ENCODE results near the gene SGSM2. TPM values are rescaled to one million over a fixed set of nuclear protein-coding genes. Genes with fewer than 3 reads are reported as not detected.

SGSM2 gene
- total and polyA plus RNA-seq, 2 experiments from 2014 or later = 13.7 to 52.4 TPM

DNA sequence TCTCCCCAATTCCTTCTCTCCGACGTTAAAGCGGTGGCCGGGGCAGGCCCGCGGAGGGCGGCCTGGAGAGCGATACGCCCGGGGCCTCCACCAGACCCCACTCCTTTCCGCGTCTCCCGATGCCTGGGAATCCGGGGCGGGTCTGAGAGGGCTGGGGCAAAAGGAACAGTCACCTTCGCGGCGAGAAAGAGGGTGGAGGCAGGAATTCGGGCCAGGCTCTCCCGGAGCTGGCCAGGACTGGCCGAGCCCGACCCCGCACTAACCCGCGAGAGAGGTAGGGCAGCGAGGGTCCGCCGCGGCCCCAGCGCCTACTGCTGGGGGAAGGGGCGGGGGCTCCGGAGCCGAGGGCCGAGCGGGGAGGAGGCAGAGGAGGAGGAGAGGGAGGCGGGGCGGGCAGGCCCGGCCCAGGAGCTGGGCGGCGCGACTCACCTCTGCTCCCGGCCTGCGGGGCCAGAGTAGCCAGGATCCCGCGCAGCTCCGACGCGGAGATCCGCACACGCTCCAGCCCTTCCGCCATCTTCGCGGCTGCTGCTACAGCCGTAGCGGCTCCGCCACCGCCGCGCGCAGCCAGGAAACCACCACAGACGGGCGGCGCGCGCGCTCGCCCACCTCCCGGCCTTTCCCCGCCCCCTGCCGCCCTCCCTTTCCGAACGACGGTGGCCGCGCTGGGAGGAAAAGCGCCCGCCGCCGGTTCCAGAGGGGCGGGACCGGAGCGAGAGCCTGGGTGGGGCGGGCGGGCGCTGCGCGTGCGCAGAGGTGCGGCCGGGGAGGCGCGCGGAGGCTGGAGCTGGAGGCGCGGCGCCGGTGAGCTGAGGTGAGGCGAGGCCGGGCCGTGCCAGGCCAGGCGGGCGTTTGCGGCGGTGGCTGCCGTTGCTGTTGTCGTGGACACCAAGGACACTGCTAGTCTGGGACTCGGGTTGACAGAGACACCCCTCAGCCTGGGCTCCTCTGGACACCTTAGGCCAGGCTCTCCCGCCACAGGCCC lies 33.8 kb upstream of the SGSM2 start, which contains the start of the genes SMG6 and SRR:
Gene SMG6 (minus strand): TSS at position 582 of the 985 bp plus-strand sequence. CDS start 65 bp downstream, at position 517.
Gene SRR (plus strand): TSS at position 747 of the 985 bp plus-strand sequence. CDS start 11,611 bp downstream, outside the sequence.
- Histone ChIP-seq H3K79me2 (replicated peaks; ENCODE audit: insufficient read depth) (peaks cover 29% of the 10 kb centered on the region), H3F3A (replicated peaks; ENCODE audit: low read depth) (peaks cover 25% of the 10 kb centered on the region), H3K9me2 (ENCODE audit: insufficient read depth) (no peaks in the 10 kb centered on the region), H3K27ac (ENCODE audit: low read depth) (peak within 1 kb of the TSS; percentile 92), H3K36me3 (ENCODE audit: insufficient read depth) (no peaks in the 10 kb centered on the region; the same call in 1 of the 2 replicates), H3K27me3 (ENCODE audit: insufficient read depth) (no peaks in the 10 kb centered on the region), H3K4me3 (peak within 1 kb of the TSS; percentile 92), H3K4me1 (ENCODE audit: insufficient read depth) (peaks cover 10% of the 10 kb centered on the region), H3K4me2 (peak within 1 kb of the TSS; percentile 97), H4K20me1 (replicated peaks; ENCODE audit: insufficient read depth) (peaks cover 24% of the 10 kb centered on the region), H2AFZ (peak within 1 kb of the TSS; percentile 98)
- TF ChIP-seq JUNB (IDR thresholded peaks at IDR 0.05; ENCODE audit: unreplicated experiment) (no peak), EZH2 (IDR thresholded peaks at IDR 0.05; ENCODE audit: low read depth, unreplicated experiment) (no peak), ZNF114 (CRISPR knock-in tag; IDR thresholded peaks at IDR 0.05) (no peak), EZH2phosphoT487 (IDR thresholded peaks at IDR 0.05; ENCODE audit: unreplicated experiment) (no peak), POLR2AphosphoS5 (IDR thresholded peaks at IDR 0.05; ENCODE audit: low read depth) (peak; percentile 85)
- TF ChIP-seq, protein P1, sequence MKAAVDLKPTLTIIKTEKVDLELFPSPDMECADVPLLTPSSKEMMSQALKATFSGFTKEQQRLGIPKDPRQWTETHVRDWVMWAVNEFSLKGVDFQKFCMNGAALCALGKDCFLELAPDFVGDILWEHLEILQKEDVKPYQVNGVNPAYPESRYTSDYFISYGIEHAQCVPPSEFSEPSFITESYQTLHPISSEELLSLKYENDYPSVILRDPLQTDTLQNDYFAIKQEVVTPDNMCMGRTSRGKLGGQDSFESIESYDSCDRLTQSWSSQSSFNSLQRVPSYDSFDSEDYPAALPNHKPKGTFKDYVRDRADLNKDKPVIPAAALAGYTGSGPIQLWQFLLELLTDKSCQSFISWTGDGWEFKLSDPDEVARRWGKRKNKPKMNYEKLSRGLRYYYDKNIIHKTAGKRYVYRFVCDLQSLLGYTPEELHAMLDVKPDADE (IDR thresholded peaks at IDR 0.05) = 0 out of 2 replicates have a peak, but pooled peaks have one; percentile 13
- TF ChIP-seq, protein P2, sequence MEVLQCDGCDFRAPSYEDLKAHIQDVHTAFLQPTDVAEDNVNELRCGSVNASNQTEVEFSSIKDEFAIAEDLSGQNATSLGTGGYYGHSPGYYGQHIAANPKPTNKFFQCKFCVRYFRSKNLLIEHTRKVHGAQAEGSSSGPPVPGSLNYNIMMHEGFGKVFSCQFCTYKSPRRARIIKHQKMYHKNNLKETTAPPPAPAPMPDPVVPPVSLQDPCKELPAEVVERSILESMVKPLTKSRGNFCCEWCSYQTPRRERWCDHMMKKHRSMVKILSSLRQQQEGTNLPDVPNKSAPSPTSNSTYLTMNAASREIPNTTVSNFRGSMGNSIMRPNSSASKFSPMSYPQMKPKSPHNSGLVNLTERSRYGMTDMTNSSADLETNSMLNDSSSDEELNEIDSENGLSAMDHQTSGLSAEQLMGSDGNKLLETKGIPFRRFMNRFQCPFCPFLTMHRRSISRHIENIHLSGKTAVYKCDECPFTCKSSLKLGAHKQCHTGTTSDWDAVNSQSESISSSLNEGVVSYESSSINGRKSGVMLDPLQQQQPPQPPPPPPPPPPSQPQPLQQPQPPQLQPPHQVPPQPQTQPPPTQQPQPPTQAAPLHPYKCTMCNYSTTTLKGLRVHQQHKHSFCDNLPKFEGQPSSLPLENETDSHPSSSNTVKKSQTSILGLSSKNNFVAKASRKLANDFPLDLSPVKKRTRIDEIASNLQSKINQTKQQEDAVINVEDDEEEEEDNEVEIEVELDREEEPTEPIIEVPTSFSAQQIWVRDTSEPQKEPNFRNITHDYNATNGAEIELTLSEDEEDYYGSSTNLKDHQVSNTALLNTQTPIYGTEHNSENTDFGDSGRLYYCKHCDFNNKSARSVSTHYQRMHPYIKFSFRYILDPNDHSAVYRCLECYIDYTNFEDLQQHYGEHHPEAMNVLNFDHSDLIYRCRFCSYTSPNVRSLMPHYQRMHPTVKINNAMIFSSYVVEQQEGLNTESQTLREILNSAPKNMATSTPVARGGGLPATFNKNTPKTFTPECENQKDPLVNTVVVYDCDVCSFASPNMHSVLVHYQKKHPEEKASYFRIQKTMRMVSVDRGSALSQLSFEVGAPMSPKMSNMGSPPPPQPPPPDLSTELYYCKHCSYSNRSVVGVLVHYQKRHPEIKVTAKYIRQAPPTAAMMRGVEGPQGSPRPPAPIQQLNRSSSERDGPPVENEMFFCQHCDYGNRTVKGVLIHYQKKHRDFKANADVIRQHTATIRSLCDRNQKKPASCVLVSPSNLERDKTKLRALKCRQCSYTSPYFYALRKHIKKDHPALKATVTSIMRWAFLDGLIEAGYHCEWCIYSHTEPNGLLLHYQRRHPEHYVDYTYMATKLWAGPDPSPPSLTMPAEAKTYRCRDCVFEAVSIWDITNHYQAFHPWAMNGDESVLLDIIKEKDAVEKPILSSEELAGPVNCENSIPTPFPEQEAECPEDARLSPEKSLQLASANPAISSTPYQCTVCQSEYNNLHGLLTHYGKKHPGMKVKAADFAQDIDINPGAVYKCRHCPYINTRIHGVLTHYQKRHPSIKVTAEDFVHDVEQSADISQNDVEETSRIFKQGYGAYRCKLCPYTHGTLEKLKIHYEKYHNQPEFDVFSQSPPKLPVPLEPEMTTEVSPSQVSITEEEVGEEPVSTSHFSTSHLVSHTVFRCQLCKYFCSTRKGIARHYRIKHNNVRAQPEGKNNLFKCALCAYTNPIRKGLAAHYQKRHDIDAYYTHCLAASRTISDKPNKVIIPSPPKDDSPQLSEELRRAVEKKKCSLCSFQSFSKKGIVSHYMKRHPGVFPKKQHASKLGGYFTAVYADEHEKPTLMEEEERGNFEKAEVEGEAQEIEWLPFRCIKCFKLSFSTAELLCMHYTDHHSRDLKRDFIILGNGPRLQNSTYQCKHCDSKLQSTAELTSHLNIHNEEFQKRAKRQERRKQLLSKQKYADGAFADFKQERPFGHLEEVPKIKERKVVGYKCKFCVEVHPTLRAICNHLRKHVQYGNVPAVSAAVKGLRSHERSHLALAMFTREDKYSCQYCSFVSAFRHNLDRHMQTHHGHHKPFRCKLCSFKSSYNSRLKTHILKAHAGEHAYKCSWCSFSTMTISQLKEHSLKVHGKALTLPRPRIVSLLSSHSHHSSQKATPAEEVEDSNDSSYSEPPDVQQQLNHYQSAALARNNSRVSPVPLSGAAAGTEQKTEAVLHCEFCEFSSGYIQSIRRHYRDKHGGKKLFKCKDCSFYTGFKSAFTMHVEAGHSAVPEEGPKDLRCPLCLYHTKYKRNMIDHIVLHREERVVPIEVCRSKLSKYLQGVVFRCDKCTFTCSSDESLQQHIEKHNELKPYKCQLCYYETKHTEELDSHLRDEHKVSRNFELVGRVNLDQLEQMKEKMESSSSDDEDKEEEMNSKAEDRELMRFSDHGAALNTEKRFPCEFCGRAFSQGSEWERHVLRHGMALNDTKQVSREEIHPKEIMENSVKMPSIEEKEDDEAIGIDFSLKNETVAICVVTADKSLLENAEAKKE (CRISPR knock-in tag; IDR thresholded peaks at IDR 0.05) = no peak
- TF ChIP-seq, protein P3, sequence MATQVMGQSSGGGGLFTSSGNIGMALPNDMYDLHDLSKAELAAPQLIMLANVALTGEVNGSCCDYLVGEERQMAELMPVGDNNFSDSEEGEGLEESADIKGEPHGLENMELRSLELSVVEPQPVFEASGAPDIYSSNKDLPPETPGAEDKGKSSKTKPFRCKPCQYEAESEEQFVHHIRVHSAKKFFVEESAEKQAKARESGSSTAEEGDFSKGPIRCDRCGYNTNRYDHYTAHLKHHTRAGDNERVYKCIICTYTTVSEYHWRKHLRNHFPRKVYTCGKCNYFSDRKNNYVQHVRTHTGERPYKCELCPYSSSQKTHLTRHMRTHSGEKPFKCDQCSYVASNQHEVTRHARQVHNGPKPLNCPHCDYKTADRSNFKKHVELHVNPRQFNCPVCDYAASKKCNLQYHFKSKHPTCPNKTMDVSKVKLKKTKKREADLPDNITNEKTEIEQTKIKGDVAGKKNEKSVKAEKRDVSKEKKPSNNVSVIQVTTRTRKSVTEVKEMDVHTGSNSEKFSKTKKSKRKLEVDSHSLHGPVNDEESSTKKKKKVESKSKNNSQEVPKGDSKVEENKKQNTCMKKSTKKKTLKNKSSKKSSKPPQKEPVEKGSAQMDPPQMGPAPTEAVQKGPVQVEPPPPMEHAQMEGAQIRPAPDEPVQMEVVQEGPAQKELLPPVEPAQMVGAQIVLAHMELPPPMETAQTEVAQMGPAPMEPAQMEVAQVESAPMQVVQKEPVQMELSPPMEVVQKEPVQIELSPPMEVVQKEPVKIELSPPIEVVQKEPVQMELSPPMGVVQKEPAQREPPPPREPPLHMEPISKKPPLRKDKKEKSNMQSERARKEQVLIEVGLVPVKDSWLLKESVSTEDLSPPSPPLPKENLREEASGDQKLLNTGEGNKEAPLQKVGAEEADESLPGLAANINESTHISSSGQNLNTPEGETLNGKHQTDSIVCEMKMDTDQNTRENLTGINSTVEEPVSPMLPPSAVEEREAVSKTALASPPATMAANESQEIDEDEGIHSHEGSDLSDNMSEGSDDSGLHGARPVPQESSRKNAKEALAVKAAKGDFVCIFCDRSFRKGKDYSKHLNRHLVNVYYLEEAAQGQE (IDR thresholded peaks at IDR 0.05; ENCODE audit: unreplicated experiment) = no peak
- ATAC-seq (peak; percentile 92), DNase-seq (ENCODE audit: low spot score) (peak; percentile 94)
- peaks cover 5% of the 10 kb centered on the region for H3K4me1 Mint-ChIP-seq
- peaks cover 2% of the 10 kb centered on the region for H3K27me3 Mint-ChIP-seq (ENCODE audit: insufficient read depth, low read depth, poor library complexity)
- H3K36me3 Mint-ChIP-seq (ENCODE audit: low read depth) = peaks cover 23% of the 10 kb centered on the region
- H3K4me3 Mint-ChIP-seq = peak within 1 kb of the TSS; percentile 89
- H3K27ac Mint-ChIP-seq = peak within 1 kb of the TSS; percentile 56; the same call in 1 of the 2 replicates
- no peaks in the 10 kb centered on the region for H3K9me3 Mint-ChIP-seq
